Osteoblast (primary cell): Measurements from ENCODE around the gene ARHGAP8. TPM values are rescaled to one million over a fixed set of nuclear protein-coding genes. Genes with fewer than 3 reads are reported as not detected.

Experiments used
- DNase-seq: peaks from one replicate; pipeline ENCODE4 v3.0.0; 2011; ENCODE audit warnings: low spot score, mixed read lengths; ENCODE audit not compliant: insufficient read length; ENCODE audit errors: missing footprints
- H2AFZ ChIP-seq: 2 replicates; pipeline ENCODE4 v1.6.0; 2011; ENCODE audit warnings: mild to moderate bottlenecking, low read length
- H3K27ac ChIP-seq: 2 replicates; pipeline ENCODE4 v1.5.1; 2011; ENCODE audit warnings: mild to moderate bottlenecking, low read depth, low read length, moderate library complexity
- H3K27me3 ChIP-seq: 2 replicates; pipeline ENCODE4 v1.6.0; 2012; ENCODE audit warnings: mild to moderate bottlenecking, control low read depth, inconsistent platforms, low read length, moderate library complexity; ENCODE audit not compliant: insufficient read depth
- H3K36me3 ChIP-seq: 2 replicates; pipeline ENCODE4 v1.5.1; 2011; ENCODE audit warnings: mild to moderate bottlenecking, low read length, control low read depth, moderate library complexity; ENCODE audit not compliant: insufficient read depth
- H3K4me1 ChIP-seq: 2 replicates; pipeline ENCODE4 v1.5.1; 2011; ENCODE audit warnings: mild to moderate bottlenecking, low read length, control low read depth, moderate library complexity; ENCODE audit not compliant: insufficient read depth
- H3K4me2 ChIP-seq: 2 replicates; pipeline ENCODE4 v1.6.0; 2011; ENCODE audit warnings: mild to moderate bottlenecking, low read length; ENCODE audit not compliant: insufficient read depth
- H3K4me3 ChIP-seq: fragments of 200-600 bp; sonication (generic); 3 replicates; pipeline ENCODE4 v1.5.1; 2012; ENCODE audit warnings: mild to moderate bottlenecking, low read length, inconsistent platforms; ENCODE audit not compliant: insufficient read depth
- H3K79me2 ChIP-seq: 2 replicates; pipeline ENCODE4 v1.6.0; 2012; ENCODE audit warnings: mild to moderate bottlenecking, low read length, control low read depth, inconsistent platforms; ENCODE audit not compliant: insufficient read depth
- H3K9me3 ChIP-seq: 2 replicates; pipeline ENCODE4 v1.5.1; 2011; ENCODE audit warnings: low read depth, low read length, control low read depth
- H4K20me1 ChIP-seq: 2 replicates; pipeline ENCODE4 v1.6.0; 2012; ENCODE audit warnings: mild to moderate bottlenecking, low read length, control low read depth; ENCODE audit not compliant: insufficient read depth
- total RNA-seq: library from RNA; depleted of rRNA; stranded (reverse); fragments of >200 nt; gene quantifications from 2 replicates; pipeline ENCODE4 v1.2.3, GENCODE V29; 2012
- TF ChIP-seq, protein P1 (sequence below): IDR thresholded peaks from 2 replicates; pipeline ENCODE4 v1.5.1; 2011; ENCODE audit warnings: mild to moderate bottlenecking, low read depth, low read length, moderate library complexity; ENCODE audit errors: extremely low read depth

ARHGAP8 gene
- total RNA-seq, 1 donor, result 0.36 TPM

GRCh38 chr22:44709881-44710392 lies 42.4 kb upstream of the ARHGAP8 start:
- TF ChIP-seq, protein P1, sequence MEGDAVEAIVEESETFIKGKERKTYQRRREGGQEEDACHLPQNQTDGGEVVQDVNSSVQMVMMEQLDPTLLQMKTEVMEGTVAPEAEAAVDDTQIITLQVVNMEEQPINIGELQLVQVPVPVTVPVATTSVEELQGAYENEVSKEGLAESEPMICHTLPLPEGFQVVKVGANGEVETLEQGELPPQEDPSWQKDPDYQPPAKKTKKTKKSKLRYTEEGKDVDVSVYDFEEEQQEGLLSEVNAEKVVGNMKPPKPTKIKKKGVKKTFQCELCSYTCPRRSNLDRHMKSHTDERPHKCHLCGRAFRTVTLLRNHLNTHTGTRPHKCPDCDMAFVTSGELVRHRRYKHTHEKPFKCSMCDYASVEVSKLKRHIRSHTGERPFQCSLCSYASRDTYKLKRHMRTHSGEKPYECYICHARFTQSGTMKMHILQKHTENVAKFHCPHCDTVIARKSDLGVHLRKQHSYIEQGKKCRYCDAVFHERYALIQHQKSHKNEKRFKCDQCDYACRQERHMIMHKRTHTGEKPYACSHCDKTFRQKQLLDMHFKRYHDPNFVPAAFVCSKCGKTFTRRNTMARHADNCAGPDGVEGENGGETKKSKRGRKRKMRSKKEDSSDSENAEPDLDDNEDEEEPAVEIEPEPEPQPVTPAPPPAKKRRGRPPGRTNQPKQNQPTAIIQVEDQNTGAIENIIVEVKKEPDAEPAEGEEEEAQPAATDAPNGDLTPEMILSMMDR, result no peak
- DNase-seq, result peak; percentile 58
- Histone ChIP-seq H4K20me1 (peaks cover 24% of the 10 kb centered on the region), H3K79me2 (peaks cover 20% of the 10 kb centered on the region), H3K36me3 (no peaks in the 10 kb centered on the region), H3K27me3 (no peaks in the 10 kb centered on the region), H3K4me3 (no peak overlapping the region), H3K4me2 (no peak overlapping the region), H2AFZ (no peak overlapping the region), H3K9me3 (no peaks in the 10 kb centered on the region), H3K4me1 (peaks cover 13% of the 10 kb centered on the region), H3K27ac (no peak overlapping the region)

- peaks cover 13% of the 10 kb centered on the region for H3K4me1 ChIP-seq
- no peaks in the 10 kb centered on the region for H3K9me3 ChIP-seq
- H3K79me2 ChIP-seq, result peaks cover 20% of the 10 kb centered on the region
- H4K20me1 ChIP-seq, result peaks cover 24% of the 10 kb centered on the region
- no peaks in the 10 kb centered on the region for H3K36me3 ChIP-seq
- TF ChIP-seq, protein P1, result no peak
- no peaks in the 10 kb centered on the region for H3K27me3 ChIP-seq
- no peak overlapping the region for H3K4me2 ChIP-seq
- no peak overlapping the region for H3K27ac ChIP-seq
- no peak overlapping the region for H2AFZ ChIP-seq
- H3K4me3 ChIP-seq, result no peak overlapping the region
- peak; percentile 59 for DNase-seq
Measured at GRCh38 chr22:44710474-44711240, 41.7 kb upstream of the ARHGAP8 start.

DNA sequence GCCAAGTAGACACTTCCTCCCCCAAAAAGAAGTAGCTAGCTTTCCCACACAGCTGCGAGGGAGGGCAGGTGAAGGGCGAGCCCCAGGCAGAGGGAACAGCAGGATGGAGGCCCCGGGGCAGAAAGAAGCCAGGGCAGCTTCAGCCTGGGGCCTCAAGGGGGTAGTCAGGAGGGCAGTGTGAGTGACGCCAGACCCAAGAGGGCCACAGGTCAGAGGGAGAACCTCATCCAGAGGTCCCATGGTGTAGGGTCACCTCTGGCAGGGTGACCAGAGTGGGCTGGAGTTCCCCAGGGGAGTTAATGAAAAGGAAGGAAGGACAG lies 41.2 kb upstream of the ARHGAP8 start:
- H3K9me3 ChIP-seq, result no peaks in the 10 kb centered on the region
- peaks cover 18% of the 10 kb centered on the region for H3K79me2 ChIP-seq
- TF ChIP-seq, protein P1, result no peak
- DNase-seq, result peak; percentile 82
- H3K4me2 ChIP-seq, result no peak overlapping the region
- H3K4me1 ChIP-seq, result peaks cover 10% of the 10 kb centered on the region
- H3K27me3 ChIP-seq, result no peaks in the 10 kb centered on the region
- no peak overlapping the region for H3K27ac ChIP-seq
- no peaks in the 10 kb centered on the region for H3K36me3 ChIP-seq
- peaks cover 24% of the 10 kb centered on the region for H4K20me1 ChIP-seq
- no peak overlapping the region for H3K4me3 ChIP-seq
- H2AFZ ChIP-seq, result no peak overlapping the region

DNA sequence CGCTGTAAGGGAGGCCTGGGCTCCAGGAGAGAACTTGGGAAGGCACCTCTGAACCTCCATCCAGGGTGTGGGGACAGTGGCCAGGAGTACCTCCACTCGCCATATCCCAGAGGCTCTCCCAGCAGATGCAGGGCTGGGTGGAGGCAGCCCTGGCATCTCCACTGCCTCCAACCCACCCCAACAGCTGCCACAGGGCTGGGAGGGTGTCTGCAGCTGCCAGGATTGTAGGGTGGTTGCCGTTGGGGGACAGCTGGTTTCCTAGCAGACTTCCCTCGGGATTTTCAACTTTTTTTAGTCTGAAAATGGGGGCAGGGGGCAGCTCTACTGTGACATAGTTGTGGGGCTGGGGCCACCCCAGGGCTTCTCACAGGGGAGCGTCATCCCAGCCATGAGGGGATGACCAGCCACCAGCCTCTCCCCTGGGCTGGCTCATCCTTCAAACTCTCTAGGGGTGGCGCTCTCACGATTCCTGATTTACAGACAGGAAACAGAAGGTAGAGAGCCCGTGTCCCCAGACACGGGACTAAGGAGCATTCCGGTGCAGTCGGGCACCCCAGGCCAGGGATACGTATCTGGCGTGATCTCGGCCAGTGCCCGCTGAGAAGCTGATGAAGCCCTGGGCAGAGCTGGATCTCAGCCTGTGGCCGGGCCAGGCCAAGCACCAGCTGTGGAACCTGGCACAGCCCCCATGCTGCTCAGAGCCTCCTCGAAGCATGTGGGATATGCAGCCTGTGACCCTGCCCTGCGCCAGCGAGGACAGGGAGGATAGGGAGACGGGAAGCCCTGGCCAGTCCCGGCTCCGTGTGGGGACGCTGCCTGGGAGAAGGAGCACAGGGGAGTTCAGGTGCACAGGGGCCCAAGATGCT lies 40.5 kb upstream of the ARHGAP8 start:
- Histone ChIP-seq H3K9me3 (no peaks in the 10 kb centered on the region), H3K4me3 (no peak overlapping the region), H4K20me1 (peaks cover 24% of the 10 kb centered on the region), H3K36me3 (no peaks in the 10 kb centered on the region), H2AFZ (no peak overlapping the region), H3K27me3 (no peaks in the 10 kb centered on the region), H3K79me2 (peaks cover 12% of the 10 kb centered on the region), H3K27ac (no peak overlapping the region), H3K4me1 (peaks cover 8% of the 10 kb centered on the region), H3K4me2 (no peak overlapping the region)
- peak; percentile 55 for DNase-seq
- TF ChIP-seq, protein P1, result no peak
